HG03103 (cell line): ENCODE measurements around the gene OR6C2.
A peak's percentile ranks its signal among the peaks of the same experiment; 100 is the strongest.
"Not testable (repeated sequence)": the region's sequence is repeated elsewhere in the genome, so short reads cannot be mapped to it uniquely, and the experiment has no call there.

Experiments used
- ATAC-seq: cut with Tn5 transposase; IDR thresholded peaks from one replicate; pipeline ENCODE4 v1.9.1; 2021; ENCODE audit warnings: low read depth; ENCODE audit not compliant: unreplicated experiment

The OR6C2 gene

GRCh38 chr12:55443776-55444175 lies at the start of gene OR6C2:
TSS of gene OR6C2 (plus strand) at chr12:55444076. CDS start at chr12:55452214, 8,138 bp downstream.
- no peak for ATAC-seq

DNA sequence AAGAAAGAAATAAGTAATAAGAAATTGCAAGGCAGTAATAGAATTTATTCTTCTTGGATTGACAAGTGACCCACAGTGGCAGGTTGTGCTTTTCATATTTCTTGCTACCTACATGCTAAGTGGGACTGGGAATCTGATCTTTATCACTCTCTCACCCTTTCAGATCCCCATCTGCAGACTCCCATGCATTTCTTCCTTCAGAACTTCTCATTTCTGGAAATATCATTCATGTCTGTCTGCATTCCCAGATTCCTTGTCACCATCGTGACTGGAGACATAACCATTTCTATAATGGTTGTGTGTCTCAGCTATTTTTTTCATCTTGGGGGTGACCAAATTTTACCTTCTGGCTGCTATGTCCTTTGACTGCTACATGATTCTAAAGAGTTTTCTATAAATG lies 47.5 kb upstream of the OR6C2 start:
- no peak for ATAC-seq

GRCh38 chr12:55400229-55400628 lies 43.6 kb upstream of the OR6C2 start, which contains the start of gene OR6C65:
TSS of gene OR6C65 (plus strand) at chr12:55400529. CDS start at chr12:55400529, 0 bp downstream.
- no peak for ATAC-seq

DNA sequence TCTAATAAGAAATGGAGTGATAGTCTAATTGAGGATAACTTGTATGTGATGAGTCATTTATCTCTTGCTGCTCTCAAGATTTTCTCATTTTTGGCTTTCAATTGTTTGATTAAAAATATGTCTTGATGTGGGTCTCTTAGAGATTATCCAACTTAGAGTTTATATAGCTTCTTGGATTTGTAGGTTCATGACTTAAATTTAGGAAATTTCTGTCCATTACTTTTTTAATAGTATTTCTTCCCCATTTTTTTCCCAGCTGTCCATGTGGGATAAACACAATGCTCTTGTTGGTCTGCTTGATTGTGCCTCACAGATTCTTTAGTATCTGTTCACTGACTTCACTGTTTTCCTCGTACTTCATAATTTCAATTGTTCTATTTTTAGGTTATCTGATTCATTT lies 36.0 kb upstream of the OR6C2 start:
- ATAC-seq: no peak

- not testable (repeated sequence) for ATAC-seq
Observed at GRCh38 chr12:55409133-55409532, 34.7 kb upstream of the OR6C2 start.

DNA sequence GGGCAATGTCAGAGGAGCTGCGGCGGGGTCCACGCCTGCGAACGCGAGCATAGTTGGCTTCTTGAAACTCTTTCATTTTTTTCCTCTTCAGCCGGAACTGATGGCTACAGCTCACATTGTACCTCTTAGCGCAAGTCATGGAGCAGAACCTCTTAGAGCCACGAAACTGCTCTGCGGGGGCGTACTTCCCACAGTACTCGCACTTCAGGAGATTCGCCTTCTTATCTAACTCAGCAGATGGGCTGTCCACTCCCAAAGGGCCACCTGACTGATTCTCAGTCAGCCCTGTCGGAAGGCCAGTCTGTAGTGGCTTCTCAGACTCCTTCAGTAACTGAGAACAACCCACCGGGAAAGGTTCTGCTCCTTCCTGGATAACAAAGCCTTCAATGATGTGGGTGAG lies 31.7 kb upstream of the OR6C2 start:
- not testable (repeated sequence) for ATAC-seq

DNA sequence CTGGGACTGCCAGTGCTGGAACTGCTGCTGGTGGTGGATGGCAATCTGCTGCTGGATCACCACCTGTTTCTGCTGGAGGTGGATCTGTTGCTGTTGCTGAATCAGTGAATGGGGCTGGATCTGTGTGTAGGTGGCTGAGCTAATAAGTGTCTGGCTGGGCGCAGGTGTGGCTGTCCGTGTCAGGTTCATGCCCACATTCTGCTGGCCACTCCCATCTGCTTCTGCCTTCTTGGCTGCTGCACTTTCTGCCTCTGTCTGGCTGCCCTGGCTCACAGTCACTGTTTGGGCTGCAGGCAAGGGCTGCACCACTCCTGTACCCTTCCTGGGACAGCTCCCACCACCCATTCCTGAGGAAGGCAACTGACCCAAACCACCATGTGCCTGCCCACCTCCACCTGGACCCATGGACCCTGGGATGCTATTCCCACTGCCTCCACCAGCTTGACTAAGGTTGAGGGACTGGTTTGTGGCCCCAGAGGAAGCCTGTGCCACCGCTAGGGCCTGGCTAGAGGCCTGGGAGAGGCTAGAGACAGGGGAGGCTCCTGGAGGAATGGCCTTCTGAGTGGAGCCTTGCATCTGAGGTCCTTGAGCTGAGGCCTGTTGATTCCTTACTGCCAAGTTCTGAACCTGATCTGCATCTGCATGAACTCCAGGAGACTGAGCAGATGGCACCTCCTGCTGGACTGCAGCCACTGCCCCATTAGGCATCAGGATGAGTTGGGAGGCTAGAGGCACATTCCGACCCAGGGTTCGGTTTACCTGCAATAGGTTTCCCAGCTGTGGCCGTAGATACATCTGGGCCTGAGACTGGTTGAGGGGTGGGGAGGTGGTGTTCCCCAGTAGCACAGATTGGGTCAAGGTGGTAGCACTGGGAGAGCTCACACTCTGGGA lies 30.1 kb upstream of the OR6C2 start:
- ATAC-seq: not testable (repeated sequence)

GRCh38 chr12:55414396-55414823 lies 29.5 kb upstream of the OR6C2 start:
- ATAC-seq: not testable (repeated sequence)

DNA sequence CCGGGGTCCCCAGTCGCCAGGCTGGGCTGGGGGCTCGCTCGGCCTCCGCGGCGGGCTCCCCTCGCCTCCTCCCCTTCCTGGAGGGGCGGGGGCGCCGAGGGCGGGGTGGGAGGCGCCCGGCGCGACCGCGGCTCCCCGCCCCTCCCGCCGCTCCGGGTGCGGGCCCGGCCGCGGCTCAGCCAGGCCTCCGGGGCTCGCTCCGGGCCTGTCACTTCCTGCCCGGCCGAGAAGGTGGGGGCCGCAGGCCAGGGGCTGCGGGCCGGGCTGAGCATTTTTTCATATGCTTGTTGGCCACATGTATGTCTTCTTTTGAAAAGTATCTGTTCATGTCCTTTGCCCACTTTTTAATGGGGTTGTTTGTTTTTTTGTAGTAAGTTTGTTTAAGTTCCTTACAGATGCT lies 29.0 kb upstream of the OR6C2 start:
- not testable (repeated sequence) for ATAC-seq

DNA sequence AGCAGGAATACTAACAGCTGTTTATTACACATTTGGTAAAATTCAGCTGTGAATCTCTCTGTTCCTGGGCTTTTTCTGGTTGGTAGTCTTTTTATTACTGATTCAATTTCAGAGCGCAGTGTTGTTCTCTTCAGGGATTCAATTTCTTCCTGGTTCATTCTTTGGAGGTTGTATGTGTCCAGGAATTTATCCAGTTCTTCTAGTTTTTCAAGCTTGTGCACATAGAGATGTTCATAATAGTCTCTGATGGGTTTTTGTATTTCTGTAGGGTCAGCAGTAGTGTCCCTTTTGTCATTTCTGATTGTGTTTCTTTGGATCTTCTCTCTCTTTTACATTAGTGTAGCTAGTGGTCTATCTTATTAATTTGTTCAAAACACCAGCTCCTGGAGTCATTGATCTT lies 26.9 kb upstream of the OR6C2 start:
- ATAC-seq: no peak

GRCh38 chr12:55420307-55420962 lies 23.4 kb upstream of the OR6C2 start:
- ATAC-seq: no peak

- no peak for ATAC-seq
Observed at GRCh38 chr12:55425954-55426353, 17.9 kb upstream of the OR6C2 start, which contains the start of gene OR6C76. TSS of gene OR6C76 (plus strand) at chr12:55426254. CDS start at chr12:55426254, 0 bp downstream.

GRCh38 chr12:55428331-55429243 lies 15.3 kb upstream of the OR6C2 start:
- no peak for ATAC-seq

- ATAC-seq: not testable (repeated sequence)
Observed at GRCh38 chr12:55441233-55441632, 2.6 kb upstream of the OR6C2 start.

DNA sequence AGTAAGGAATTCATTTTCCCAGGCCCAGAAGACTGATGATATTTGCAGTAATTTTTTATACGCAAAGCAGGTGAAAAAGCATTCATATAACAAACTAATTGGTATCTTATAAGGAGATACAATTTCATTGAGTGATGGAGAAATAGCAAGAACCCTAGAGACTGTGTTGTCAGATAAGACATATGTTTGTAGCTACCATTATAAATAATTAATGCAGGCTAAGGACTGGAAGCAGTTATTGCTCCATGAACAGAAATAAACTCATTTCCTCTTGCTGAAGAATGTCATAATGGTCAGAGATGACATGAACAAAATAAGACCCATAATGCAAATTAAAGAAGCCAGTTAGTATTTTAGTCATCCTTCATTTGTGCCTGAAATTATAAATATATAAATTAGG lies 1.5 kb downstream of the OR6C2 start:
- no peak for ATAC-seq

DNA sequence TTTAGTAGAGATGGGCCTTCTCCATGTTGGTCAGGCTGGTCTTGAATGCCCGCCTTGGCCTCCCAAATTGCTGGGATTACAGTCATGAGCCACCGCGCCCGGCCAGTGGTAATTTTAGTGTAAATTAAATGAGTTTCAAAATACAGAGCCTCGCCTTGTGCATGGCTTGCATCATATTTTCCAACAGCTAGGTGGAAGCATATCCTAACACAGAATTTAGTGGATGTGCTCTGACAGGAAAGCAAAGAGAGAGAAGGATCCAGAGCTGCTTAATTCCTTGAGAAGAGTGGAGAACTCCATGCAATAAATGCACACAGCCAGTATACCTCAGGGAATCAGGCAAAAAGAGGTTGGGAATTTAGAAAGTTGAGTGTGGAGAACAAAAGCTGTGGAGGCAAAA lies 2.5 kb downstream of the OR6C2 start:
- no peak for ATAC-seq

DNA sequence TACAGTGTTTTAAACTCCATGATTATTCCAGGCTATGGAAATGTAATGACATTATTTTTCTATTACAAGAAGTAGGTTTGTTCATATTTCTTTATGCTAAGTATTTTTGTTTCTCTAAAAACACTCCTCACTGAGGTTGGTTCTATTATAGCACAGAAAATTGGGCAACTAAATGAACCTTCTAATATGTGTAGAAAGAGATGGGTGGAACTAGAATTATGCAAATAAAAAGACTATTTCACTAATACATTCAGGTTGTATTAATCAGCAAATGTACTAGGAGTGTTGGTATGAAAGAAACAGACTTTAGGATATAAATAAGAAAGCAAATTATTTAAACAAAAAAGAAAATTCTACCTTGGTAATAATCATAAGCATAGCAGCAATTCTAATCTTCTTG lies 4.9 kb downstream of the OR6C2 start:
- ATAC-seq: no peak

GRCh38 chr12:55464926-55465325 lies 21.1 kb downstream of the OR6C2 start:
- not testable (repeated sequence) for ATAC-seq

DNA sequence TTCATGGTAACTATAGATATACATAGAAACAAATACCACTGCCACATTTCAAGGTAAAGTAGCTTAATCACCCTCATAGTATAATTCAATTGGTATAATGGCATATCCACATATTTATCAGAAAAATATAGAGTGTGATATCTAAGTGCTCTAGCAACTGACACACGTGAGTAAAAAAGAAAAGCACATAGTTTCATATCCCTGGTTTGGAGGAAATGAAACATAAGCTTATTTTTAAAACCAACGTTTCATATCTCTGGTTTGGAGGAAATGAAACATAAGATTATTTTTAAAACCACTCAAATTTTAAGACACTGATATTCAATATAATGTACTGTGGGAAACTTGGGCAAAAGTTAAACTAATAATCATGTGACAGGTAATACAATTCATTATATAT lies 24.0 kb downstream of the OR6C2 start:
- peak; percentile 93 for ATAC-seq

DNA sequence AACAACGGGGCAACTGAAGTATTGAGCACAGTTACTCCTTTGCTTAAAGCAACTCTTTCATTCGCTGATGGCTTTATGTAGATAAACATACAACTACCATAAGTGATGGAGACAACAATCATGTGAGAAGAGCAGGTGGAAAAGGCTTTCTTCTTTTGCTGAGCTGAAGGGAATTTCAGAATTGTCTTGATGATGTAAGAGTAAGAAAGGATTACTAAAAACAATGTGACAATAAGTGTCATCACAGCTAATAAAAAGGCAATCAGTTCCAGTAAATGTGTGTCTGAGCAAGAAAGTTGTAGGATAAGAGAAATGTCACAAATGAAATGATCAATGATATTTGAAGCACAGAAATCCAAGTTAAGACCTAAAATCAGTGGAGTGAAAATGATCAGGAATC lies 25.4 kb downstream of the OR6C2 start:
- ATAC-seq: no peak
